Measurements from ENCODE around the gene KCNC2.

The KCNC2 gene

DNA sequence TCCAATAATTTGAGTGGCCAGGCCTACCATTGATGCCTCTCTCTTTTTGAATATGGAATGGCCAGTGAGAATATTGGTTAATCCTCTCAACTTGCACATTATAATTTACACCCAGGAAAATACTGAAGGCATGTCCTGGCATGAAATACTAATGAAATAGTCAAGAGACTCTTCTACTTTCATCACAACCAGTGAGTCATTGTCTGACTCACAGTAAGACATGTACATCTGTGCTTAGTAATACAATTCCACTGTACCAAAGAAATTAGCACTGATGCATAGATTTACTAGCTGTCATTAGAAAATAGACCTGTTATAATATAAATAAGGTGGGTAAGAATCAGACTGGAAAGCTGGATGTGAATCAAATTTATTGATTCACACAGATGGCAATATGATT, 31.6 kb downstream of the KCNC2 start:
- no peak for TF ChIP-seq POLR2AphosphoS5 (IDR thresholded peaks at IDR 0.05; ENCODE audit: low read depth, low read length)
- no peak for TF ChIP-seq TAF1 (IDR thresholded peaks at IDR 0.05; ENCODE audit: low read depth, low read length)
- no peak for TF ChIP-seq POU2F2 (IDR thresholded peaks at IDR 0.05; ENCODE audit: low read depth, low read length)
- no peak for TF ChIP-seq PAX5 (IDR thresholded peaks at IDR 0.05; ENCODE audit: insufficient read depth, low read length, severe bottlenecking)
- TF ChIP-seq SPI1 (IDR thresholded peaks at IDR 0.05; ENCODE audit: low read depth, low read length), result no peak
- TF ChIP-seq POLR2A (IDR thresholded peaks at IDR 0.05; ENCODE audit: low read depth, low read length), result no peak
- FAIRE-seq (no peak), DNase-seq (ENCODE audit: insufficient read length, low spot score) (no peak)

DNA sequence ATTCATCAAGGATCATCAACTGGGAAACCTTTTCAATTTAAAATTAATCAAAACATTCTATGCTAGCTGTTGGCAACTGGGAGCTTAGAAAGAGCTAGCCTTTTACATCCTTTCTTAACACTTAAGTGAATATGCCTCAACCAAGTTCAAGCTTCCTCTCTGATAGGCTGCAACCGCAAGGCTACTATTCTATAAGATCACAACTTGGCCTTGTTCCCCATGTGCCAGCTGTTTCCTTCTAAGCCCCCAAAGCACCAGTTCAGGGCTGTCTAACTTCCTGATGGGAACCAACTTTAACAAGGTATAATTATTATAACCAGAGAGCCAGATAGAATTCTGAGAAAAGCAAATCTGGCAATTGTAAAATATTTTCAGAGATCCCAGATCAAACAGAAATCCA, 37.0 kb downstream of the KCNC2 start:
- no peak for FAIRE-seq
- TF ChIP-seq TAF1 (IDR thresholded peaks at IDR 0.05; ENCODE audit: low read depth, low read length), result no peak
- DNase-seq (ENCODE audit: insufficient read length, low spot score), result no peak

DNA sequence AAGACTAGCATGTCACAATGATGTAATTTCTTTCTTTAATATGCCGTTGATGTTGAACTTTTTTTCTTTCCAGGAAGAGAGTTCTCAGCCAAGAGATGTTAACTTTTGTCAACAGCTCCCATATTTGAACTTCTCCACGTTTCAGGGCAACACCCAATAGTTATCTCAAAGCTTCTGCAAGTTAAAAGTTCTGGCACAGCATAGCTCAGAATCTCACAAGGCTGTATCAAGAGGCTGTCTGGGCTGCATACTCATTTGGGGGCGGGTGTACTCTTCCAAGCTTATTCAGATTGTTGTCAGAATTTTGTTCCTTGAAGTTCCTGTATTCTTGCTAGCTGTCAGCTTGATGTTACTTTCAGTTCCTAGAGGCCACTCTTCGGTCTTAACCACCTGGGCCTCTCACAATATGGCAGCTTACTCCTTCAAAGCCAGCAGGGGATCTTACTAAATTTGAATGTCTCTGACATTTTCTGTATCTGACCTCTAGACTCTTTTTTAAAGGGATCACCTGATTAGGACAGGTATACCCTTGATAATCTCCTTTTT, 38.9 kb downstream of the KCNC2 start:
- TF ChIP-seq POLR2AphosphoS5 (IDR thresholded peaks at IDR 0.05; ENCODE audit: low read depth, low read length) (no peak), POLR2A (IDR thresholded peaks at IDR 0.05; ENCODE audit: low read depth, low read length) (no peak)
- FAIRE-seq, result no peak
- DNase-seq (ENCODE audit: insufficient read length, low spot score), result no peak

DNA sequence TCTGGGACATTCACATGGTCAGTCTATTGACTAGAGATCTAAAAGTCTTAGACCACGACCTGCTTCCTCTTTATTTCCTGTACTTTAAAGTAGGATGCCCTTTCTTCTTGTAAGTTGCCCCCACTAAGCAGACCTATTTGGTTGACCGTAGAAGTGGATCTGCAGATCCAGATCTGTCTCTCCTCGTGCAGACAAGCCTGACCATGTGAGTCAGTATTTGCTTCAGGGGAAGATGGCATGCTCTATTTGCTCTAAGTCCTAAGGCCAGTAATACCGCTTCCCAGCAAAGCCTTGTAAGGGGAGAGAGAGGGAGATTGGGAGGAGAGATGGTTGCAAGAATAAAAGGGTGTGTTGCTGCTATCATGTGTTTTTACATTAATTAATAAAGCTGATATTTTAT, 46.8 kb downstream of the KCNC2 start:
- TF ChIP-seq SPI1 (IDR thresholded peaks at IDR 0.05; ENCODE audit: low read depth, low read length) (no peak), POU2F2 (IDR thresholded peaks at IDR 0.05; ENCODE audit: low read depth, low read length) (no peak), PAX5 (IDR thresholded peaks at IDR 0.05; ENCODE audit: insufficient read depth, low read length, severe bottlenecking) (no peak)
- DNase-seq (ENCODE audit: insufficient read length, low spot score) (no peak), FAIRE-seq (no peak)

DNA sequence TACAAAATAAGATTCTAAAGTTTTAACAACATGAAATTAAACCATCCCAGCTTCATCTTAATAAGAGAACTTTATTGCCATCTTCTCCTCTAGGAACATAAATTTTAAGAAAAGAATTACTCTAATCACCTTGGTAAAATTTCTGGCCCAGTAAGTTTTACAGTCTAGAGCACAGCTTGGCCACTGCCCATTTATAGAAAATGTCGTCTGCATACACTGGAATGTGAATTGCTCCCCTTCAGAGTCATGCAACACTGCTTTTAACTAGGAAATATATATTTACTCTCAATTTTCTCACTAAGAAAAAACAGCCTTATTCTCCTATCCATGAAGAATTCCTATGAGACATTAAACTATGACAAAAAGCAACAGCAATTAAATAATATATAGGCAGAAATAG, 48.2 kb downstream of the KCNC2 start:
- no peak for TF ChIP-seq PAX5 (IDR thresholded peaks at IDR 0.05; ENCODE audit: insufficient read depth, low read length, severe bottlenecking)
- no peak for FAIRE-seq
- no peak for DNase-seq (ENCODE audit: insufficient read length, low spot score)

DNA sequence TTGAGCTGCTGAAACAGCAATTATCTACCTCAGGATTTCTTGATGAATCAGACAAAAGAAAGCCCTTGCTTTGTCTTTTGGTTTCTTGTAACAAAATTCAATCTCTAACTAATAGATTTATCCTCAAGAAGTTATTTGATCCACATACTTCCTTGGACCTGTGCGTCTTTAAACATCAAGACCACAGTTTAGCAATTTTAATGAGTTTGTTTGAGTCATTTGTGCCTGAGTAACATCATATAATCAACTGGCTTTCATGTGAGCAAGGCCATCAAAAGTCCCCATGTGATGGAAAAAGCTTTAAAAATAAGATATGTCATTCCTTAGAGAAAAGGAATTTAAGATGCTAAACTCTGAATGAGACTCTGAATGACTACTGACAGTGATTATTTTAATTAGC, 52.3 kb downstream of the KCNC2 start:
- TF ChIP-seq POU2F2 (IDR thresholded peaks at IDR 0.05; ENCODE audit: low read depth, low read length) (no peak), POLR2A (IDR thresholded peaks at IDR 0.05; ENCODE audit: low read depth, low read length) (no peak)
- FAIRE-seq (no peak), DNase-seq (ENCODE audit: insufficient read length, low spot score) (no peak)

DNA sequence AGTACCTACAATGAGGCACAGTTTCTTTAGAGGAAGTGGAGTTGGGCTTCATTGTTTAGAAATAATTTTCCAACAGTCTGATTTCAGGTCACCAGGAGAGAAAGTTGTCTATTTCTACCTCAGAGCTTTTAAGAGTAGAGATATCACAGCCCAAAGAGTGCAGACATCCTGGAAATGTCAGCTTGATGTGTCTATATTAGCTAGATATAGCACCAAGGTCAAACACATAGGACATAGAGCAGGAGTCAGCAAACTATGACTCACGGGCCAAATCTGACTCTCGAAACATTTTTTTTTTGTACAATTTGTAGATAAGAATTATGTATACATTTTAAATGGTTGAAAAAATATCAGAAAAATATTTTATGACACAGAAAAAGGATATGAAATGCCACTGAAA, 53.7 kb downstream of the KCNC2 start:
- DNase-seq (ENCODE audit: insufficient read length, low spot score) (no peak), FAIRE-seq (no peak)
- no peak for TF ChIP-seq POLR2AphosphoS5 (IDR thresholded peaks at IDR 0.05; ENCODE audit: low read depth, low read length)
- TF ChIP-seq TAF1 (IDR thresholded peaks at IDR 0.05; ENCODE audit: low read depth, low read length), result no peak
- no peak for TF ChIP-seq POLR2A (IDR thresholded peaks at IDR 0.05; ENCODE audit: low read depth, low read length)
- no peak for TF ChIP-seq PAX5 (IDR thresholded peaks at IDR 0.05; ENCODE audit: insufficient read depth, low read length, severe bottlenecking)
- TF ChIP-seq POU2F2 (IDR thresholded peaks at IDR 0.05; ENCODE audit: low read depth, low read length), result no peak

DNA sequence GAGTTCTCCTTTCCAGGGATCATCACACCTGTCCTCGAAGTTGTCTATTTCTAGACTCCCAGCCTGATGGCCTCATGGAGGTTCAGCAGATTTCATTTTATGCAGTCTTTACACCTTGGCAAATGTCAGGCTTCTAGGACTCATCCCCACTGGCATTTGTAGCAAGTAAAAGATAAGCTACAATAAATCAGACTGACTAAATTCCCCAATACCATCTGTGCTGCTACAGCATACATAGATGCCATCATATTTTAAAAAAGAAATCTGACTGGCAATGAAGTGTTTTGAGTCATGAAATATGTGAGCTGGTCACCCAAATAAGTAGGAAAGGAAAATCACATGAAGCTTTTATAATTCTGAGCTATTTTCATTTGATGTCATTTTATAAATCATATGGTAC, 55.3 kb downstream of the KCNC2 start:
- FAIRE-seq (no peak), DNase-seq (ENCODE audit: insufficient read length, low spot score) (no peak)
- TF ChIP-seq TAF1 (IDR thresholded peaks at IDR 0.05; ENCODE audit: low read depth, low read length) (no peak), POLR2AphosphoS5 (IDR thresholded peaks at IDR 0.05; ENCODE audit: low read depth, low read length) (no peak), POLR2A (IDR thresholded peaks at IDR 0.05; ENCODE audit: low read depth, low read length) (no peak), PAX5 (IDR thresholded peaks at IDR 0.05; ENCODE audit: insufficient read depth, low read length, severe bottlenecking) (no peak), SPI1 (IDR thresholded peaks at IDR 0.05; ENCODE audit: low read depth, low read length) (no peak), POU2F2 (IDR thresholded peaks at IDR 0.05; ENCODE audit: low read depth, low read length) (no peak)

DNA sequence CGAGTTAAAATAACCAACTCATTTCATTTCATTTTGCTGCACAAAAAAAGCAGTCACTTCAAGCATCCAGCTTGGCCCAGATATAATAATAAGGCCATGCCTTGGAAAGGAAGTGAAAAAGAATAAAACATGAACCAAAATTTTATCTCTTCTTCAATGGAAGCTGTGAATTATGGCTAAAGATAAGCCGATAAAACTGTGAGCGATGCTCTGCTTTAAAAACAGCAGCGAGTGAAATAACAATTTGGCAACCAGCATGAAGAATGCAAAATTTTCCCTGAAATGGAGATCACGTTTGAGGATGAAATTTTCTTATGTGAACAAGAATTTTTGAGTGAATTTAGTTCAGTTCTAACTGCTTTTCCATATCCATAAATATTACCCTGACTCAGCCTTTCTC, 70.4 kb downstream of the KCNC2 start:
- FAIRE-seq (no peak), DNase-seq (ENCODE audit: insufficient read length, low spot score) (no peak)
- TF ChIP-seq TAF1 (IDR thresholded peaks at IDR 0.05; ENCODE audit: low read depth, low read length) (no peak), POU2F2 (IDR thresholded peaks at IDR 0.05; ENCODE audit: low read depth, low read length) (no peak), POLR2A (IDR thresholded peaks at IDR 0.05; ENCODE audit: low read depth, low read length) (no peak), PAX5 (IDR thresholded peaks at IDR 0.05; ENCODE audit: insufficient read depth, low read length, severe bottlenecking) (no peak), POLR2AphosphoS5 (IDR thresholded peaks at IDR 0.05; ENCODE audit: low read depth, low read length) (no peak), SPI1 (IDR thresholded peaks at IDR 0.05; ENCODE audit: low read depth, low read length) (no peak)

DNA sequence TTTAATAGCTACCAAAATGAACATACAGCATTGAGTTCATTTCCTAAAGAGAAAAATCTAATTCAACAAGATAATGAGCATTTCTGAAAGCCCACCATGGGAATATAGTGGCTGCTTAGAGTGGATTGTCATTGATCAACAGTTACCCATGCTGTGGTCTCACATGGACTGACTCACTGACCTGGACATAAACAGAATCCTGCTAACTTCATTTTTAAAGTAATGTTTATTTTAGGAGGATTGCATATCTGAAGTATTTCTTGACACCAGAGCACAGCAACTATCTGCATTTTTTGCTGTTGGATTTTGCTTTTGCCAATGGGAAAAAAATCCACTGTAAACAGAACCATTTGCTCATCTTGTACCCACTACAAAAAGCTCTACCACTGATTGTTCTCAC, 71.7 kb downstream of the KCNC2 start:
- no peak for DNase-seq (ENCODE audit: insufficient read length, low spot score)
- no peak for FAIRE-seq
- TF ChIP-seq SPI1 (IDR thresholded peaks at IDR 0.05; ENCODE audit: low read depth, low read length), result no peak
- TF ChIP-seq POLR2AphosphoS5 (IDR thresholded peaks at IDR 0.05; ENCODE audit: low read depth, low read length), result no peak
- no peak for TF ChIP-seq TAF1 (IDR thresholded peaks at IDR 0.05; ENCODE audit: low read depth, low read length)
- no peak for TF ChIP-seq POU2F2 (IDR thresholded peaks at IDR 0.05; ENCODE audit: low read depth, low read length)
- TF ChIP-seq PAX5 (IDR thresholded peaks at IDR 0.05; ENCODE audit: insufficient read depth, low read length, severe bottlenecking), result no peak
- no peak for TF ChIP-seq POLR2A (IDR thresholded peaks at IDR 0.05; ENCODE audit: low read depth, low read length)

DNA sequence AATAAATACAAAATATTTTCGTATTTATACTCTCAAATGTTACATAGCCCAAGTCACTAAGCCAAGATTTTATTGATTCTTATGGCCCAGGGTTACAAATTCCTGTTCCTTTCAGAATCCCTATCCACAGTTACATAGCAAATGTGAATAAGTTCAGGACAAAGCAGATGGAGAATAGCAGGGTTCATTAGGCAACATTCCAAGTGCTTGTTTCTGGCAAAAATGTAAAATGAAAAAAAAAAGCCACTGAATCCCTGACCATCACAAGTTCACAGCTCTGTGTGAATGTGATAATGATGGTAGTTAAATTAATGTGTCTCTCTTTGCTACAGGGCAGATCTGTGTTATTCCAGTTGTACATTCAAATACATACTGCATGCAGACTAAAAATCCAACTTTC, 74.6 kb downstream of the KCNC2 start:
- DNase-seq (ENCODE audit: insufficient read length, low spot score) (no peak), FAIRE-seq (no peak)
- TF ChIP-seq POU2F2 (IDR thresholded peaks at IDR 0.05; ENCODE audit: low read depth, low read length) (no peak), POLR2A (IDR thresholded peaks at IDR 0.05; ENCODE audit: low read depth, low read length) (no peak), TAF1 (IDR thresholded peaks at IDR 0.05; ENCODE audit: low read depth, low read length) (no peak), POLR2AphosphoS5 (IDR thresholded peaks at IDR 0.05; ENCODE audit: low read depth, low read length) (no peak), SPI1 (IDR thresholded peaks at IDR 0.05; ENCODE audit: low read depth, low read length) (no peak), PAX5 (IDR thresholded peaks at IDR 0.05; ENCODE audit: insufficient read depth, low read length, severe bottlenecking) (no peak)
